H1 (cell line): Measurements from ENCODE around the gene RPL32. TPM values are rescaled to one million over a fixed set of nuclear protein-coding genes. Genes with fewer than 3 reads are reported as not detected.

Source experiments
- CTCF ChIA-PET: fragments of 300-600 bp; sonication (Branson Sonifier 250); formaldehyde crosslinking; loops from one replicate; lab custom pipeline; 2021; ENCODE audit not compliant: partially characterized antibody; lab: Charles Lee
- POLR2A ChIA-PET: fragments of 300-600 bp; sonication (Branson Sonifier 250); formaldehyde crosslinking; loops from one replicate; lab custom pipeline; 2021; ENCODE audit warnings: inconsistent platforms; ENCODE audit not compliant: partially characterized antibody; lab: Charles Lee
- DNase-seq, 2 experiments: peaks; one replicate each; pipeline versions ENCODE4 v3.0.0 to v3.0.0-alpha.2; 2010 to 2022; ENCODE audit warnings: low spot score in 2 of 2, low read depth in 1 of 2, mixed read lengths in 1 of 2
- FAIRE-seq: peaks from 2 replicates; lab custom pipeline; 2011; peaks lifted over from hg19 to GRCh38; lab: Jason Lieb, UNC
- H2AFZ ChIP-seq: 2 replicates; pipeline ENCODE4 v1.8.1; 2012; ENCODE audit warnings: low read length, inconsistent platforms
- H2AK5ac ChIP-seq: 2 replicates; pipeline ENCODE4 v1.6.1; 2013; ENCODE audit warnings: low read depth, low read length
- H2BK120ac ChIP-seq: replicated peaks from 2 replicates; pipeline ENCODE3; 2013; ENCODE audit warnings: low read depth, low read length, inconsistent platforms
- H2BK12ac ChIP-seq: 2 replicates; pipeline ENCODE4 v1.6.1; 2013; ENCODE audit warnings: low read depth, low read length
- H2BK15ac ChIP-seq: 2 replicates; pipeline ENCODE4 v1.6.1; 2013; ENCODE audit warnings: low read length
- H2BK20ac ChIP-seq: 2 replicates; pipeline ENCODE4 v1.6.1; 2013; ENCODE audit warnings: low read length
- H2BK5ac ChIP-seq: 2 replicates; pipeline ENCODE4 v1.6.1; 2013; ENCODE audit warnings: low read depth, low read length
- H3K14ac ChIP-seq: 2 replicates; pipeline ENCODE4 v1.6.1; 2013; ENCODE audit warnings: inconsistent platforms; ENCODE audit not compliant: insufficient read length
- H3K18ac ChIP-seq: 2 replicates; pipeline ENCODE4 v1.6.1; 2013; ENCODE audit warnings: low read length; ENCODE audit errors: extremely low read depth
- H3K23ac ChIP-seq: 2 replicates; pipeline ENCODE4 v1.6.1; 2013; ENCODE audit warnings: inconsistent platforms; ENCODE audit not compliant: insufficient read length
- H3K23me2 ChIP-seq: 2 replicates; pipeline ENCODE4 v1.6.1; 2013; ENCODE audit warnings: low read depth, low read length
- H3K27ac ChIP-seq: 2 replicates; pipeline ENCODE4 v1.6.1; 2011; ENCODE audit warnings: low read depth, low read length, inconsistent platforms
- H3K27me3 ChIP-seq, 4 experiments: replicated peaks in 1 of 4; 1 replicate in 1 of 4; 2 replicates in 3 of 4; pipeline versions ENCODE4 v1.6.1 to v1.8.1; 2011 to 2013; ENCODE audit warnings: low read length in 3 of 4, mild to moderate bottlenecking in 3 of 4, inconsistent platforms in 2 of 4, mixed read lengths in 2 of 4, moderate library complexity in 1 of 4; ENCODE audit not compliant: control insufficient read depth in 3 of 4, insufficient read depth in 3 of 4; ENCODE audit errors: extremely low read depth in 1 of 4
- H3K36me3 ChIP-seq, 4 experiments: 2 replicates each; pipeline versions ENCODE4 v1.6.1 to v1.8.1; 2011 to 2013; ENCODE audit warnings: mild to moderate bottlenecking in 4 of 4, low read length in 3 of 4, moderate library complexity in 2 of 4, control low read depth in 1 of 4, inconsistent platforms in 1 of 4; ENCODE audit not compliant: insufficient read depth in 4 of 4, control insufficient read depth in 2 of 4
- H3K4ac ChIP-seq: replicated peaks from 2 replicates; pipeline ENCODE3; 2013; ENCODE audit warnings: low read length, low read depth, mixed read lengths, inconsistent platforms; ENCODE audit not compliant: insufficient read length
- H3K4me1 ChIP-seq, 4 experiments: replicated peaks in 1 of 4; 1 replicate in 1 of 4; 2 replicates in 3 of 4; pipeline versions ENCODE4 v1.6.1 to v1.8.1; 2011 to 2013; ENCODE audit warnings: low read length in 3 of 4, inconsistent platforms in 2 of 4, mixed read lengths in 1 of 4; ENCODE audit not compliant: insufficient read depth in 4 of 4, control insufficient read depth in 3 of 4
- H3K4me2 ChIP-seq, 2 experiments: 2 replicates each; pipeline versions ENCODE4 v1.6.1 to v1.8.1; 2011 to 2013; ENCODE audit warnings: low read depth in 2 of 2, low read length in 2 of 2, control low read depth in 1 of 2, inconsistent platforms in 1 of 2, mild to moderate bottlenecking in 1 of 2; ENCODE audit not compliant: insufficient read depth in 1 of 2
- H3K4me3 ChIP-seq, 4 experiments: fragments of 200-600, 300-600 bp in 1 of 4; sonication (generic), shearing (Covaris generic), sonication (Bioruptor Twin) in 1 of 4; 2 replicates each; pipeline versions ENCODE4 v1.5.1 to v1.8.1; 2011 to 2016; ENCODE audit warnings: low read length in 4 of 4, low read depth in 3 of 4, control low read depth in 2 of 4, inconsistent platforms in 2 of 4, mild to moderate bottlenecking in 2 of 4, mixed read lengths in 1 of 4, moderate library complexity in 1 of 4; ENCODE audit not compliant: insufficient read depth in 2 of 4; ENCODE audit errors: extremely low read depth in 1 of 4
- H3K56ac ChIP-seq: replicated peaks from 2 replicates; pipeline ENCODE3; 2013; ENCODE audit warnings: low read depth, mild to moderate bottlenecking, mixed read lengths, low read length, inconsistent platforms; ENCODE audit not compliant: insufficient read length
- H3K79me1 ChIP-seq: 2 replicates; pipeline ENCODE4 v1.6.1; 2013; ENCODE audit warnings: low read depth, low read length, control low read depth
- H3K79me2 ChIP-seq, 2 experiments: 2 replicates each; pipeline versions ENCODE4 v1.6.1 to v1.8.1; 2012 to 2013; ENCODE audit warnings: low read length in 2 of 2, mild to moderate bottlenecking in 2 of 2, inconsistent platforms in 1 of 2; ENCODE audit not compliant: insufficient read depth in 2 of 2, control insufficient read depth in 1 of 2
- H3K9ac ChIP-seq, 4 experiments: replicated peaks in 1 of 4; 1 replicate in 1 of 4; 2 replicates in 3 of 4; pipeline versions ENCODE4 v1.6.1 to v1.8.1; 2011 to 2013; ENCODE audit warnings: low read depth in 3 of 4, low read length in 3 of 4, control low read depth in 2 of 4, mild to moderate bottlenecking in 2 of 4, moderate library complexity in 2 of 4, inconsistent platforms in 1 of 4; ENCODE audit errors: extremely low read depth in 1 of 4
- H3K9me3 ChIP-seq, 2 experiments: 2 replicates each; pipeline versions ENCODE4 v1.6.1 to v1.8.1; 2012 to 2013; ENCODE audit warnings: mild to moderate bottlenecking in 2 of 2, moderate library complexity in 2 of 2, control low read depth in 1 of 2, inconsistent platforms in 1 of 2, low read depth in 1 of 2, low read length in 1 of 2, mixed read lengths in 1 of 2; ENCODE audit not compliant: insufficient read depth in 2 of 2
- H4K20me1 ChIP-seq, 2 experiments: replicated peaks in 1 of 2; 2 replicates each; pipeline versions ENCODE3 to v1.8.1; 2011 to 2013; ENCODE audit warnings: inconsistent platforms in 2 of 2, low read length in 2 of 2, mild to moderate bottlenecking in 1 of 2; ENCODE audit not compliant: insufficient read depth in 2 of 2, control insufficient read depth in 1 of 2
- H4K5ac ChIP-seq: 2 replicates; pipeline ENCODE4 v1.6.1; 2013; ENCODE audit warnings: low read length, low read depth, mixed read lengths, inconsistent platforms; ENCODE audit not compliant: insufficient read length
- H4K8ac ChIP-seq: 2 replicates; pipeline ENCODE4 v1.8.0; 2013; ENCODE audit warnings: mild to moderate bottlenecking, moderate library complexity, low read length, inconsistent platforms; ENCODE audit not compliant: insufficient read depth; ENCODE audit errors: extremely low read depth
- H4K91ac ChIP-seq: replicated peaks from 2 replicates; pipeline ENCODE3; 2013; ENCODE audit warnings: low read length, mixed read lengths, inconsistent platforms; ENCODE audit not compliant: insufficient read length
- ASH2L ChIP-seq: fragments of 200-600, 300-600 bp; sonication (generic); IDR thresholded peaks from one replicate; pipeline ENCODE4 v1.7.1; 2017; ENCODE audit warnings: low read length
- BACH1 ChIP-seq: IDR thresholded peaks from 2 replicates; pipeline ENCODE4 v1.6.1; 2012; ENCODE audit warnings: low read length, improper control_type of control experiment
- CHD1 ChIP-seq: IDR thresholded peaks from 2 replicates; pipeline ENCODE4 v1.6.1; 2012; ENCODE audit warnings: low read depth, low read length, improper control_type of control experiment
- HDAC6 ChIP-seq: IDR thresholded peaks from one replicate; pipeline ENCODE4 v1.7.1; 2012; ENCODE audit warnings: low read depth, mild to moderate bottlenecking, inconsistent platforms, low read length, moderate library complexity
- NRF1 ChIP-seq: IDR thresholded peaks from 2 replicates; pipeline ENCODE4 v1.6.1; 2011; ENCODE audit warnings: mild to moderate bottlenecking, low read depth, low read length, improper control_type of control experiment
- POLR2A ChIP-seq, 2 experiments: IDR thresholded peaks; 1 replicate in 1 of 2; 2 replicates in 1 of 2; pipeline ENCODE4 v1.6.1; 2011; ENCODE audit warnings: low read depth in 2 of 2, low read length in 2 of 2, mild to moderate bottlenecking in 2 of 2; ENCODE audit errors: control extremely low read depth in 1 of 2
- RXRA ChIP-seq: IDR thresholded peaks from 2 replicates; pipeline ENCODE4 v1.6.1; 2011; ENCODE audit warnings: low read depth, mild to moderate bottlenecking, low read length, moderate library complexity; ENCODE audit not compliant: insufficient read depth
- SAP30 ChIP-seq: fragments of 300-600 bp; sonication (generic); IDR thresholded peaks from 2 replicates; pipeline ENCODE4 v1.7.1; 2012; ENCODE audit warnings: low read length, moderate library complexity, mild to moderate bottlenecking, inconsistent platforms; ENCODE audit not compliant: insufficient read depth, insufficient replicate concordance
- SIRT6 ChIP-seq: IDR thresholded peaks from one replicate; pipeline ENCODE4 v1.7.1; 2012; ENCODE audit warnings: low read length, inconsistent platforms
- TEAD4 ChIP-seq: IDR thresholded peaks from 2 replicates; pipeline ENCODE4 v1.6.1; 2012; ENCODE audit warnings: low read depth, low read length, inconsistent platforms, mixed read lengths
- ZNF274 ChIP-seq: IDR thresholded peaks from 2 replicates; pipeline ENCODE4 v1.7.0; 2012; ENCODE audit warnings: low read length, borderline replicate concordance; ENCODE audit errors: extremely low read depth
- WGBS, 2 experiments: shearing (Covaris generic) in 1 of 2; methylation state at CpG; one replicate each; pipeline versions ENCODE4 v1.1.6 to v1.1.7; 2013 to 2015; ENCODE audit warnings: low lambda C conversion rate in 2 of 2, mixed read lengths in 2 of 2, inconsistent platforms in 1 of 2, low coverage in 1 of 2, missing lambda C conversion rate in 1 of 2; ENCODE audit not compliant: insufficient replicate concordance in 2 of 2, insufficient coverage in 1 of 2, insufficient read length in 1 of 2; ENCODE audit errors: extremely low coverage in 1 of 2, missing lambda C conversion rate in 1 of 2; 5-methylcytosine and 5-hydroxymethylcytosine counted together
- polyA plus RNA-seq, 7 experiments: library from polyadenylated mRNA; depleted of rRNA in 3 of 7; stranded (reverse) in 5 of 7; unstranded in 2 of 7; fragments of >200 nt in 5 of 7; fragments of 200-250 nt in 2 of 7; gene quantifications; 1 replicate in 5 of 7; 2 replicates in 1 of 7; 4 replicates in 1 of 7; pipeline versions ENCODE4 v1.2.1 to v1.2.3, GENCODE V29; 2011 to 2013; ENCODE audit warnings: missing spikeins in 2 of 7, mixed read lengths in 2 of 7
- total RNA-seq: library from RNA; stranded (reverse); fragmentation: NEBNext Ultra II Directional; extraction: Animal tissue kit (Norgen Biotek cat#: 25700); gene quantifications from 2 replicates; pipeline ENCODE4 v1.2.1, GENCODE V29; 2021
- TF ChIP-seq, protein P1 (sequence below), 3 experiments: IDR thresholded peaks; 1 replicate in 2 of 3; 2 replicates in 1 of 3; pipeline versions ENCODE4 v1.5.1 to v1.6.1; 2011; ENCODE audit warnings: low read length in 3 of 3, mild to moderate bottlenecking in 3 of 3, inconsistent platforms in 2 of 3, low read depth in 1 of 3, moderate library complexity in 1 of 3; ENCODE audit not compliant: insufficient read depth in 1 of 3; ENCODE audit errors: control extremely low read depth in 1 of 3

Gene RPL32
- total and polyA plus RNA-seq, 2 of the 8 experiments (the other 6 are each of a cell fraction or from before 2014, with no cell fraction given) = 1,443 to 2,043 TPM

DNA sequence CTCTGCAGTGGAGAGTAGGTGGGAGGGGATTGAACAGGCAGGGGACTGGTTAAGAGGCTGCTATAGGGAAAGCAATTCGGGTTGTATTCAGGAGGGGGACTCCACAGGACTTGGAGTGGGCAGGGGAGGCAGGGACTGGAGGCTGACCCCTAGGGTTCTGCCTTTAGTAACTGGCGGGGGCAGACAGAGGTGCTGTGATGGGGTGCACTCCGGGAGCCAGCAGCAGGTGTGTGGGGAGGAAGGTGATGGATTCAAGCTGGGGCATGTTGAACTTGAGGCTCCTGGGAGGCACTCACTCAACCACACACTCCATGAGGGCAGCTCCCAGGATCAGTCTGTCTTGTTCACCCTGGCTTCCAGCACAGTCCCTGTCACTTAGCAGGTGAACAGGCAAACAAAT, 32.4 kb downstream of the RPL32 start:
- no peak overlapping the region for H2BK20ac ChIP-seq
- WGBS, 2 experiments = 89% methylated on average over 3 of the region's 3 CpGs; no CpG with 5 or more reads in 1 of the 2 experiments
- TF ChIP-seq, protein P1, sequence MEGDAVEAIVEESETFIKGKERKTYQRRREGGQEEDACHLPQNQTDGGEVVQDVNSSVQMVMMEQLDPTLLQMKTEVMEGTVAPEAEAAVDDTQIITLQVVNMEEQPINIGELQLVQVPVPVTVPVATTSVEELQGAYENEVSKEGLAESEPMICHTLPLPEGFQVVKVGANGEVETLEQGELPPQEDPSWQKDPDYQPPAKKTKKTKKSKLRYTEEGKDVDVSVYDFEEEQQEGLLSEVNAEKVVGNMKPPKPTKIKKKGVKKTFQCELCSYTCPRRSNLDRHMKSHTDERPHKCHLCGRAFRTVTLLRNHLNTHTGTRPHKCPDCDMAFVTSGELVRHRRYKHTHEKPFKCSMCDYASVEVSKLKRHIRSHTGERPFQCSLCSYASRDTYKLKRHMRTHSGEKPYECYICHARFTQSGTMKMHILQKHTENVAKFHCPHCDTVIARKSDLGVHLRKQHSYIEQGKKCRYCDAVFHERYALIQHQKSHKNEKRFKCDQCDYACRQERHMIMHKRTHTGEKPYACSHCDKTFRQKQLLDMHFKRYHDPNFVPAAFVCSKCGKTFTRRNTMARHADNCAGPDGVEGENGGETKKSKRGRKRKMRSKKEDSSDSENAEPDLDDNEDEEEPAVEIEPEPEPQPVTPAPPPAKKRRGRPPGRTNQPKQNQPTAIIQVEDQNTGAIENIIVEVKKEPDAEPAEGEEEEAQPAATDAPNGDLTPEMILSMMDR (IDR thresholded peaks at IDR 0.05; ENCODE audit: control extremely low read depth in 1 of 3, insufficient read depth in 1 of 3, low read depth in 1 of 3, low read length in 3 of 3) = no peak
- TF ChIP-seq CHD1 (no peak), ZNF274 (no peak), SAP30 (no peak), NRF1 (no peak), BACH1 (no peak), ASH2L (no peak), SIRT6 (no peak), POLR2A (IDR thresholded peaks at IDR 0.05; ENCODE audit: control extremely low read depth in 1 of 2, low read depth in 2 of 2, low read length in 2 of 2) (no peak), RXRA (no peak), TEAD4 (no peak), HDAC6 (no peak)

More for the DNA sequence above, 32.4 kb downstream of the RPL32 start:
- Histone ChIP-seq H4K91ac (no peak overlapping the region), H3K79me2 (no peaks in the 10 kb centered on the region), H3K27me3 (no peaks in the 10 kb centered on the region), H3K23ac (no peak overlapping the region), H3K4me2 (peak overlapping the region in 1 of 2 experiments; percentile 54; a peak in 1 of 4 replicates), H3K18ac (no peak overlapping the region), H3K14ac (no peak overlapping the region), H3K4me1 (peaks cover 0 to 8% (median 4%) of the 10 kb centered on the region in 4 experiments; a peak in 4 of 7 replicates), H3K9ac (no peak overlapping the region), H3K79me1 (no peaks in the 10 kb centered on the region), H2AFZ (no peak overlapping the region), H2BK12ac (no peak overlapping the region), H3K27ac (no peak overlapping the region), H3K4ac (no peak overlapping the region), H2BK120ac (no peak overlapping the region), H2BK15ac (no peak overlapping the region), H4K5ac (no peak overlapping the region), H4K20me1 (no peaks in the 10 kb centered on the region), H2BK5ac (no peak overlapping the region), H3K9me3 (no peaks in the 10 kb centered on the region), H2AK5ac (no peak overlapping the region), H4K8ac (no peak overlapping the region; the same call in 1 of the 2 replicates), H3K23me2 (peaks cover 3% of the 10 kb centered on the region; the same call in 1 of the 2 replicates), H3K56ac (no peak overlapping the region), H3K4me3 (no peak overlapping the region), H3K36me3 (peaks cover 0 to 12% (median 2%) of the 10 kb centered on the region in 4 experiments; a peak in 5 of 8 replicates)
- ChIA-PET CTCF (interaction anchor here (1.4 to 5.1 kb wide), 13 partner anchors 9 to 102 kb away, joined by 3 to 54 read pairs (median 7); partner anchors contain the start of gene RPL32), POLR2A (interaction anchor here (1.1 to 28.5 kb wide), 5 partner anchors 9 to 26 kb away, joined by 3 to 661 read pairs (median 8); partner anchors contain the start of genes CAND2 and RPL32)
- FAIRE-seq (no peak), DNase-seq (no peak)
